Progenitor cell of endocrine pancreas (in vitro differentiated cells): ENCODE data around the gene ARNT2. TPM values are rescaled to one million over a fixed set of nuclear protein-coding genes. Genes with fewer than 3 reads are reported as not detected.
A peak's percentile ranks its signal among the peaks of the same experiment; 100 is the strongest.

Experiments used
- DNase-seq: peaks from one replicate; pipeline ENCODE4 v3.0.0; 2021; ENCODE audit warnings: low spot score; ENCODE audit not compliant: unreplicated experiment
- H3K27ac Mint-ChIP-seq: 2 replicates; pipeline ENCODE4 v1.8.0; 2021; ENCODE audit warnings: mild to moderate bottlenecking, moderate library complexity, mixed read lengths
- H3K27me3 Mint-ChIP-seq: 2 replicates; pipeline ENCODE4 v1.8.0; 2021; ENCODE audit warnings: mixed read lengths
- H3K36me3 Mint-ChIP-seq: 2 replicates; pipeline ENCODE4 v1.8.0; 2022; ENCODE audit warnings: mixed read lengths; ENCODE audit not compliant: insufficient read depth
- H3K4me1 Mint-ChIP-seq: 2 replicates; pipeline ENCODE4 v1.8.0; 2021; ENCODE audit warnings: low read depth, mixed read lengths
- H3K4me3 Mint-ChIP-seq: 2 replicates; pipeline ENCODE4 v1.8.0; 2021; ENCODE audit warnings: low read depth, mild to moderate bottlenecking, moderate library complexity, mixed read lengths
- H3K9me3 Mint-ChIP-seq: 2 replicates; pipeline ENCODE4 v1.8.0; 2021; ENCODE audit warnings: low read depth, mixed read lengths
- CTCF ChIP-seq: fragments of 200-600 bp; sonication (generic); IDR thresholded peaks from one replicate; pipeline ENCODE4 v1.5.0; 2021; ENCODE audit warnings: antibody characterized with exemption, mild to moderate bottlenecking; ENCODE audit not compliant: unreplicated experiment
- total RNA-seq: library from RNA; stranded (reverse); gene quantifications from 2 replicates; pipeline ENCODE4 v1.2.1, GENCODE V29; 2021

ARNT2 gene
- total RNA-seq, 1 donor from 2014 or later, result 37.3 TPM

- Mint-ChIP-seq H3K4me3 (no peak overlapping the region), H3K27ac (peak overlapping the region; percentile 22), H3K9me3 (no peaks in the 10 kb centered on the region), H3K27me3 (peaks cover 8% of the 10 kb centered on the region), H3K4me1 (peaks cover 17% of the 10 kb centered on the region), H3K36me3 (no peaks in the 10 kb centered on the region)
- DNase-seq, result no peak
- no peak for TF ChIP-seq CTCF
Observed at GRCh38 chr15:80613762-80614365, 209.7 kb downstream of the ARNT2 start.

GRCh38 chr15:80614711-80615360, 210.7 kb downstream of the ARNT2 start:
- no peaks in the 10 kb centered on the region for H3K9me3 Mint-ChIP-seq

GRCh38 chr15:80615361-80615736, 211.2 kb downstream of the ARNT2 start:
- peaks cover 11% of the 10 kb centered on the region for H3K4me1 Mint-ChIP-seq
- no peak for TF ChIP-seq CTCF
- no peaks in the 10 kb centered on the region for H3K36me3 Mint-ChIP-seq
- peaks cover 8% of the 10 kb centered on the region for H3K27me3 Mint-ChIP-seq
- DNase-seq, result no peak
- H3K27ac Mint-ChIP-seq, result no peak overlapping the region
- no peak overlapping the region for H3K4me3 Mint-ChIP-seq
- no peaks in the 10 kb centered on the region for H3K9me3 Mint-ChIP-seq

More at GRCh38 chr15:80614711-80615360, 210.7 kb downstream of the ARNT2 start:
- Mint-ChIP-seq H3K27me3 (peaks cover 8% of the 10 kb centered on the region), H3K4me1 (peaks cover 12% of the 10 kb centered on the region), H3K27ac (no peak overlapping the region), H3K4me3 (no peak overlapping the region), H3K36me3 (no peaks in the 10 kb centered on the region)
- no peak for TF ChIP-seq CTCF
- no peak for DNase-seq

- no peaks in the 10 kb centered on the region for H3K36me3 Mint-ChIP-seq
- no peak overlapping the region for H3K27ac Mint-ChIP-seq
- peaks cover 11% of the 10 kb centered on the region for H3K4me1 Mint-ChIP-seq
- H3K27me3 Mint-ChIP-seq, result peaks cover 8% of the 10 kb centered on the region
- TF ChIP-seq CTCF, result no peak
- no peak for DNase-seq
- H3K9me3 Mint-ChIP-seq, result no peaks in the 10 kb centered on the region
- no peak overlapping the region for H3K4me3 Mint-ChIP-seq
Observed at GRCh38 chr15:80615783-80616391, 211.7 kb downstream of the ARNT2 start.

- peaks cover 2% of the 10 kb centered on the region for H3K4me1 Mint-ChIP-seq
- H3K27me3 Mint-ChIP-seq, result peaks cover 8% of the 10 kb centered on the region
- H3K27ac Mint-ChIP-seq, result no peak overlapping the region
- TF ChIP-seq CTCF, result no peak
- H3K4me3 Mint-ChIP-seq, result no peak overlapping the region
- H3K36me3 Mint-ChIP-seq, result no peaks in the 10 kb centered on the region
- DNase-seq, result no peak
- peaks cover 10% of the 10 kb centered on the region for H3K9me3 Mint-ChIP-seq
Observed at GRCh38 chr15:80618685-80619400, 214.7 kb downstream of the ARNT2 start.
